ENCODE data around the gene BASP1. TPM values are rescaled to one million over a fixed set of nuclear protein-coding genes. Genes with fewer than 3 reads are reported as not detected.

Gene BASP1
- polyA plus RNA-seq, 1 donor from 2014 or later = 974 TPM

- H3K36me3 ChIP-seq (ENCODE audit: insufficient read depth, low read length) = peaks cover 8% of the 10 kb centered on the region
- no peaks in the 10 kb centered on the region for H3K79me2 ChIP-seq (replicated peaks; ENCODE audit: insufficient read depth, low read length)
- no peak overlapping the region for H3K9ac ChIP-seq (ENCODE audit: low read length)
- H3K4me2 ChIP-seq (ENCODE audit: low read length) = no peak overlapping the region
- H3K9me2 ChIP-seq (ENCODE audit: insufficient read depth, low read length) = no peaks in the 10 kb centered on the region
- no peak for TF ChIP-seq POLR2AphosphoS5 (IDR thresholded peaks at IDR 0.05)
- no peak overlapping the region for H3K27ac ChIP-seq (ENCODE audit: low read length)
- no peak overlapping the region for H3K4me3 ChIP-seq (ENCODE audit: low read length)
- no peaks in the 10 kb centered on the region for H3F3A ChIP-seq (ENCODE audit: insufficient read depth, low read length, poor library complexity, severe bottlenecking)
- no peaks in the 10 kb centered on the region for H3K9me3 ChIP-seq (ENCODE audit: low read length)
- H2AFZ ChIP-seq (ENCODE audit: low read depth, low read length) = no peak overlapping the region
- H4K20me1 ChIP-seq (ENCODE audit: insufficient read depth) = no peaks in the 10 kb centered on the region
- H3K27me3 ChIP-seq (ENCODE audit: insufficient read depth, low read depth, low read length) = no peaks in the 10 kb centered on the region
These were observed 33.6 kb upstream of the BASP1 start for GRCh38 chr5:17183831-17184230.

- Histone ChIP-seq H3K27me3 (ENCODE audit: insufficient read depth, low read depth, low read length) (no peaks in the 10 kb centered on the region), H4K20me1 (ENCODE audit: insufficient read depth) (no peaks in the 10 kb centered on the region), H2AFZ (ENCODE audit: low read depth, low read length) (no peak overlapping the region), H3K36me3 (ENCODE audit: insufficient read depth, low read length) (peaks cover 8% of the 10 kb centered on the region), H3K4me3 (ENCODE audit: low read length) (no peak overlapping the region), H3K9ac (ENCODE audit: low read length) (no peak overlapping the region), H3F3A (ENCODE audit: insufficient read depth, low read length, poor library complexity, severe bottlenecking) (no peaks in the 10 kb centered on the region), H3K9me3 (ENCODE audit: low read length) (no peaks in the 10 kb centered on the region), H3K79me2 (replicated peaks; ENCODE audit: insufficient read depth, low read length) (no peaks in the 10 kb centered on the region), H3K4me2 (ENCODE audit: low read length) (no peak overlapping the region), H3K27ac (ENCODE audit: low read length) (no peak overlapping the region), H3K9me2 (ENCODE audit: insufficient read depth, low read length) (no peaks in the 10 kb centered on the region)
- TF ChIP-seq POLR2AphosphoS5 (IDR thresholded peaks at IDR 0.05) (no peak), MXI1 (conservative IDR thresholded peaks at IDR 0.05; ENCODE audit: poor library complexity, severe bottlenecking) (no peak), CTCF (IDR thresholded peaks at IDR 0.05; ENCODE audit: poor library complexity, severe bottlenecking) (no peak), RAD21 (conservative IDR thresholded peaks at IDR 0.05) (no peak), TAF1 (IDR thresholded peaks at IDR 0.05; ENCODE audit: low read depth) (no peak), EZH2 (IDR thresholded peaks at IDR 0.05; ENCODE audit: borderline replicate concordance, insufficient read depth, low read length, poor library complexity, severe bottlenecking) (no peak), REST (IDR thresholded peaks at IDR 0.05; ENCODE audit: borderline replicate concordance) (no peak), SMC3 (conservative IDR thresholded peaks at IDR 0.05; ENCODE audit: poor library complexity) (no peak), EP300 (conservative IDR thresholded peaks at IDR 0.05; ENCODE audit: poor library complexity, severe bottlenecking) (no peak)
These were observed 32.8 kb upstream of the BASP1 start for GRCh38 chr5:17184588-17184987.

- TF ChIP-seq SMC3 (conservative IDR thresholded peaks at IDR 0.05; ENCODE audit: poor library complexity) (no peak), EZH2 (IDR thresholded peaks at IDR 0.05; ENCODE audit: borderline replicate concordance, insufficient read depth, low read length, poor library complexity, severe bottlenecking) (no peak), TAF1 (IDR thresholded peaks at IDR 0.05; ENCODE audit: low read depth) (no peak), POLR2AphosphoS5 (IDR thresholded peaks at IDR 0.05) (no peak), REST (IDR thresholded peaks at IDR 0.05; ENCODE audit: borderline replicate concordance) (no peak), EP300 (conservative IDR thresholded peaks at IDR 0.05; ENCODE audit: poor library complexity, severe bottlenecking) (no peak), CTCF (IDR thresholded peaks at IDR 0.05; ENCODE audit: poor library complexity, severe bottlenecking) (no peak), MXI1 (conservative IDR thresholded peaks at IDR 0.05; ENCODE audit: poor library complexity, severe bottlenecking) (no peak), RAD21 (conservative IDR thresholded peaks at IDR 0.05) (no peak)
These were observed 32.1 kb upstream of the BASP1 start for GRCh38 chr5:17185349-17185748.

More at GRCh38 chr5:17185349-17185748, 32.1 kb upstream of the BASP1 start:
- Histone ChIP-seq H3K79me2 (replicated peaks; ENCODE audit: insufficient read depth, low read length) (no peaks in the 10 kb centered on the region), H3K9me2 (ENCODE audit: insufficient read depth, low read length) (no peaks in the 10 kb centered on the region), H3K4me3 (ENCODE audit: low read length) (no peak overlapping the region), H3K36me3 (ENCODE audit: insufficient read depth, low read length) (peaks cover 8% of the 10 kb centered on the region), H3F3A (ENCODE audit: insufficient read depth, low read length, poor library complexity, severe bottlenecking) (no peaks in the 10 kb centered on the region), H4K20me1 (ENCODE audit: insufficient read depth) (no peaks in the 10 kb centered on the region), H3K9me3 (ENCODE audit: low read length) (no peaks in the 10 kb centered on the region), H2AFZ (ENCODE audit: low read depth, low read length) (no peak overlapping the region), H3K27ac (ENCODE audit: low read length) (no peak overlapping the region), H3K4me2 (ENCODE audit: low read length) (no peak overlapping the region), H3K27me3 (ENCODE audit: insufficient read depth, low read depth, low read length) (no peaks in the 10 kb centered on the region), H3K9ac (ENCODE audit: low read length) (no peak overlapping the region)

Data from neural cell (in vitro differentiated cells).